Body of pancreas (tissue), 4 donors: Measurements from ENCODE around the gene ABCG1.

Experiments
- POLR2A ChIP-seq, 3 donors: fragments of 450-650 bp; IDR thresholded peaks; one replicate each; pipeline ENCODE4 v1.6.1; 2016; ENCODE audit warnings: antibody characterized with exemption in 3 of 3, mild to moderate bottlenecking in 2 of 3
- TF ChIP-seq, protein P1 (sequence below), 7 experiments: fragments of 450-650 bp in 4 of 7; fragments of 200-600 bp in 3 of 7; sonication (generic) in 3 of 7; IDR thresholded peaks; one replicate each; pipeline ENCODE4 v1.5.1; 2016 to 2019; ENCODE audit warnings: antibody characterized with exemption in 7 of 7

DNA sequence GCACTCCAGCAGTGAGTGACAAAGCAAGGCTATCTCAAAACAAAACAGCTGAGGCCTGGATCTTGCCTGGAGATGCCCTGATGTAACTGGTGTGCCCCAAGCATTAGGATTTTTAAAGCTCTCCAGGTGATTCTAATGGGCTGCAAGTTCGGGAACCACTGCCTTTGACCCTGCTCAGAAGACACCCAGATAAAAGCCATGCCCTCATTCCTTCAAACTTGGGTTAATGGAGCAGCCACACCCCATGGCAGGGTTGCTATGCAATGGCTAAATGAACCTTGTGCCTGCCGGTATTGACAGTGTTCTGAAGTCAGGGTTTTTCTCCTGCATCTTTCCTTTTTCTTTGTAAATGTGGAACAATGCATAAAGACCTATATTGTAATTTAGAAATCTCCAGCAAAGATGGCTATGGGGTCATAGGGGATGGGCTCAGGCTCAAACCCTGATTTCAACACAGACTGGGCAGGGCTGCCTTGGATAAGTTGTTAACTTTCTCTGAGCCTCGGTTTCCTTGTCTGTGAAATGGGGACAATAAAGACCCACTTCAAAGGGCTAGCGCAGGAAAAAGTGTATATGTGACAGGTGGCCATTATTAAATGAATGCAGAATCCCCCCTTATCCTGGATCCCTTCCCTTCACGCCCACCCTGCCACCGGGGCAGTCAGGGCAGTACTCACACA is 95.8 kb downstream of the ABCG1 start:
- TF ChIP-seq, protein P1, sequence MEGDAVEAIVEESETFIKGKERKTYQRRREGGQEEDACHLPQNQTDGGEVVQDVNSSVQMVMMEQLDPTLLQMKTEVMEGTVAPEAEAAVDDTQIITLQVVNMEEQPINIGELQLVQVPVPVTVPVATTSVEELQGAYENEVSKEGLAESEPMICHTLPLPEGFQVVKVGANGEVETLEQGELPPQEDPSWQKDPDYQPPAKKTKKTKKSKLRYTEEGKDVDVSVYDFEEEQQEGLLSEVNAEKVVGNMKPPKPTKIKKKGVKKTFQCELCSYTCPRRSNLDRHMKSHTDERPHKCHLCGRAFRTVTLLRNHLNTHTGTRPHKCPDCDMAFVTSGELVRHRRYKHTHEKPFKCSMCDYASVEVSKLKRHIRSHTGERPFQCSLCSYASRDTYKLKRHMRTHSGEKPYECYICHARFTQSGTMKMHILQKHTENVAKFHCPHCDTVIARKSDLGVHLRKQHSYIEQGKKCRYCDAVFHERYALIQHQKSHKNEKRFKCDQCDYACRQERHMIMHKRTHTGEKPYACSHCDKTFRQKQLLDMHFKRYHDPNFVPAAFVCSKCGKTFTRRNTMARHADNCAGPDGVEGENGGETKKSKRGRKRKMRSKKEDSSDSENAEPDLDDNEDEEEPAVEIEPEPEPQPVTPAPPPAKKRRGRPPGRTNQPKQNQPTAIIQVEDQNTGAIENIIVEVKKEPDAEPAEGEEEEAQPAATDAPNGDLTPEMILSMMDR (IDR thresholded peaks at IDR 0.05), result no peak
- no peak for TF ChIP-seq POLR2A (IDR thresholded peaks at IDR 0.05)
